Osteocyte (in vitro differentiated cells): ENCODE results near the gene ATG14. TPM values are rescaled to one million over a fixed set of nuclear protein-coding genes. Genes with fewer than 3 reads are reported as not detected.

Experiments
- DNase-seq: peaks from one replicate; pipeline ENCODE4 v3.0.0; 2021; ENCODE audit warnings: mixed read lengths; ENCODE audit not compliant: unreplicated experiment; ENCODE audit errors: extremely low spot score
- H3K27ac Mint-ChIP-seq: one replicate; pipeline ENCODE4 v1.8.0; 2021; ENCODE audit warnings: mild to moderate bottlenecking, mixed read lengths; ENCODE audit not compliant: unreplicated experiment
- H3K27me3 Mint-ChIP-seq: one replicate; pipeline ENCODE4 v1.8.0; 2021; ENCODE audit warnings: mixed read lengths; ENCODE audit not compliant: unreplicated experiment
- H3K36me3 Mint-ChIP-seq: one replicate; pipeline ENCODE4 v1.8.0; 2021; ENCODE audit warnings: mixed read lengths; ENCODE audit not compliant: unreplicated experiment
- H3K4me1 Mint-ChIP-seq: one replicate; pipeline ENCODE4 v1.8.0; 2021; ENCODE audit warnings: mixed read lengths; ENCODE audit not compliant: unreplicated experiment
- H3K4me3 Mint-ChIP-seq: one replicate; pipeline ENCODE4 v1.8.0; 2021; ENCODE audit warnings: mild to moderate bottlenecking, moderate library complexity, mixed read lengths; ENCODE audit not compliant: unreplicated experiment
- H3K9me3 Mint-ChIP-seq: one replicate; pipeline ENCODE4 v1.8.0; 2021; ENCODE audit warnings: mixed read lengths; ENCODE audit not compliant: unreplicated experiment
- total RNA-seq: library from RNA; stranded (reverse); gene quantifications from 2 replicates; pipeline ENCODE4 v1.2.1, GENCODE V29; 2021
- TF ChIP-seq, protein P1 (sequence below): fragments of 200-600 bp; sonication (generic); IDR thresholded peaks from 2 replicates; pipeline ENCODE4 v1.5.0; 2021; ENCODE audit warnings: antibody characterized with exemption, mild to moderate bottlenecking, moderate library complexity

ATG14 gene
- total RNA-seq, 1 donor from 2014 or later = 13.8 TPM

DNA sequence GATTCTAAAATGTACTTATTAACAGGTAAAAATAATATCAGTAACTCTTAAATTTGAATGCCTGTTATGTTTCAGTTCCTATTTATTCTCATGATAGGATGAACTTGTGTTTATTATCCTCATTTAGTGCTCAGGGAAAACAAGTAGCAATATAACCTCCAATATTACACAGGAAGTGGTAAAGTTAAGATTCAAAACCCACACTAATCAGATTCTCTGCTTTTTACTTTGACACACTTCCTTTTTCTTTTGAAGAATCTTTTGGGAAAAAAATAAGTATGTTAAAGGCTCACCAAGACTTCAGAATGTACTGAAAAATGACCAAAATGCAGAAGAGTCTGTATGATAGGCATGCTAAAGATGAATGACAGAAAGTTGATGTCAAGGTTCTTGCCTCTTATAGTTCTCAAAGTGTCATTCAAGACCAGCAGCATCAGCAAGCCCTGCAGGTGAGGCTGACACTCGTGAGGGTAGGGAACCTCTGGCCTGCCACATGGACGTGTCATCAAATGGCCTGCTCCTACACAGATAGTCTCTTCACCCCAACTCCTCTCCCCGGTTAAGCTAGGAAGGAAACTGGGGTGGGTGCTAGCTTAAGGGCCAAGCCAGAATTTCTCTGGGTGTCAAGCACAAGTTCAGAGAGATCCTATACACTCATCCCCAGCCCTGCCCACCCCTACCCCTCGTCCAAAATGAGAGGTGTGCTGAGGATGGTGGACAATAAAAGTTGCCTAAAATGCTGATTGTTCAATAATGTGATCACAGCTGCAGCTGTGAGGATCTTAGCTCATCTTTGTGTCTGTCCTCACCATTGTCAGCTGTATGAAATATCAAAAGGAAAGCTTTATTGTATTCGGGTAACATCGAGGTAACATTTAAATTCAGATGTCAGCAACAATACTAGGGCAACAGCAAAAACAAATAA lies 22.5 kb upstream of the ATG14 start:
- TF ChIP-seq, protein P1, sequence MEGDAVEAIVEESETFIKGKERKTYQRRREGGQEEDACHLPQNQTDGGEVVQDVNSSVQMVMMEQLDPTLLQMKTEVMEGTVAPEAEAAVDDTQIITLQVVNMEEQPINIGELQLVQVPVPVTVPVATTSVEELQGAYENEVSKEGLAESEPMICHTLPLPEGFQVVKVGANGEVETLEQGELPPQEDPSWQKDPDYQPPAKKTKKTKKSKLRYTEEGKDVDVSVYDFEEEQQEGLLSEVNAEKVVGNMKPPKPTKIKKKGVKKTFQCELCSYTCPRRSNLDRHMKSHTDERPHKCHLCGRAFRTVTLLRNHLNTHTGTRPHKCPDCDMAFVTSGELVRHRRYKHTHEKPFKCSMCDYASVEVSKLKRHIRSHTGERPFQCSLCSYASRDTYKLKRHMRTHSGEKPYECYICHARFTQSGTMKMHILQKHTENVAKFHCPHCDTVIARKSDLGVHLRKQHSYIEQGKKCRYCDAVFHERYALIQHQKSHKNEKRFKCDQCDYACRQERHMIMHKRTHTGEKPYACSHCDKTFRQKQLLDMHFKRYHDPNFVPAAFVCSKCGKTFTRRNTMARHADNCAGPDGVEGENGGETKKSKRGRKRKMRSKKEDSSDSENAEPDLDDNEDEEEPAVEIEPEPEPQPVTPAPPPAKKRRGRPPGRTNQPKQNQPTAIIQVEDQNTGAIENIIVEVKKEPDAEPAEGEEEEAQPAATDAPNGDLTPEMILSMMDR = no peak
- no peaks in the 10 kb centered on the region for H3K36me3 Mint-ChIP-seq
- DNase-seq = no peak
- no peaks in the 10 kb centered on the region for H3K9me3 Mint-ChIP-seq
- no peak overlapping the region for H3K4me3 Mint-ChIP-seq
- peaks cover 61% of the 10 kb centered on the region for H3K27me3 Mint-ChIP-seq
- peaks cover 4% of the 10 kb centered on the region for H3K4me1 Mint-ChIP-seq
- no peak overlapping the region for H3K27ac Mint-ChIP-seq

DNA sequence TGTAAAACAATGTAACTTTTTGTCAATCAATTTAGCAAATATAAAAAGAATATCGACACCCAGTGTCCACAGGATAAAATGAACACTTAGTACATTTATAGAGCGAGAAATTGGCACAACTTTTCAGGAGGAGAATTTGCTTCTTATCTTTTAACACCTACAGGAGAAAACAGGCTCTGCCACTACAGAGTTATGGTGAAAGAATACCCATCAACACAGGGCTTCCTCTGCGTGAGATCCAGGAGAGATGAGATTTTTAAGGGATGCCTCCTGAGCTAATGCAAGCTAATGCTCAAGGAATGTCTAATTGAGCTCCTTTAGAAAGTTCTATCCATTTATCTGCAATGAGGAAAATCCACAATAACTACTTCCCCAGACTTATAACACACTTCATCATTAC lies 21.0 kb upstream of the ATG14 start:
- DNase-seq = no peak
- H3K4me1 Mint-ChIP-seq = no peaks in the 10 kb centered on the region
- H3K9me3 Mint-ChIP-seq = no peaks in the 10 kb centered on the region
- no peaks in the 10 kb centered on the region for H3K36me3 Mint-ChIP-seq
- no peak overlapping the region for H3K4me3 Mint-ChIP-seq
- H3K27me3 Mint-ChIP-seq = peaks cover 54% of the 10 kb centered on the region
- H3K27ac Mint-ChIP-seq = no peak overlapping the region
- TF ChIP-seq, protein P1 = no peak

DNA sequence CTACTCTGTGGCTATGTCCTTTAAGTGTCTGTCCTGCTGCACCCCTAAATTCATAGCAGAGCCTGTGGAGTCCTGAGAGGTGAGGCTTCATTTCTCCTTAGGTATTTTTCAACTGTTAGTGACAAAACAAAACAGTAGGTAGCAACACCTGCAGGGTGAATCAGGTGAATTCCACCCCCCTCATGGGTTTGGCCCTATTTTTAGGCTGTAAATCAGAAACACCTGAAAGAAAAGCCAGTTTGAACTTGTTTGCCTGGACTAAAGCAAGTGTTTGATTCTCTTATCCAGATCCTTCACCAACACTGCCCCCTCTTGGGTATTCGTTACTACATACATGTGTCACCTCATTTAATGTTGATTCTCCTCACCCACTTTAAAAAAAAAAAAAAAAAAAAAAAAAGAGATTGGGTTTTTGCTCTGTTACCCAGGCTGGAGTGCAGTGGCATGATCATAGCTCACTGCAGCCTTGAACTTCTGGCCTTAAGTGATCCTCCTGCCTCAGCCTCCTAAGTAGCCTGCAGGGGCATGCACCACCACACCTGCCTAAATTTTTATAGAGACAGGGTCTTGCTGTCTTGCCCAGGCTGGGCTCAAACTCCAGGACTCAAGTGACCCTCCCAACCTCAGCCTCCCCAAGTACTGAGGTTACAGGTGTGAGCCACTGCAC lies 18.5 kb upstream of the ATG14 start:
- Mint-ChIP-seq H3K27ac (no peak overlapping the region), H3K4me1 (no peaks in the 10 kb centered on the region), H3K4me3 (no peak overlapping the region), H3K9me3 (no peaks in the 10 kb centered on the region), H3K27me3 (peaks cover 59% of the 10 kb centered on the region), H3K36me3 (no peaks in the 10 kb centered on the region)
- DNase-seq = no peak
- TF ChIP-seq, protein P1 = peak; percentile 54

DNA sequence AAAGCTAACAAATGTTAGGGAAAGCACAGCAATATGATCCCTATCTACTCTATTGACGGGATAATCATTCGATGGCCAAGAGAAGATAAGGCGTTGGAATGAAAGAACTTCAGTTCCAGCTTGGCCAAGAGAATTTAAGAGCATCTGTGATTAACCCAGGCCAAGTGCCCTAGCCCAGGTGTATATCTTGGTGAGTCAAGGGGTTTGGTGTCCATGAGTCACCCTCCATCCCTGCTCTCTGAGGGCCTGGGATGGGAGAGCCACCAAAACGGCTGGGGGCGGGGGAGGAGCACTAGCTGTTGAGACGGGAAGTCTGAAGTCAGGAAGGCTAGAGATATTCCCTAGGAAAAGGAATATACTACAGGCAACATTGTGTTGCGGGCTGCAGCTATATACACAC lies 15.8 kb upstream of the ATG14 start:
- H3K27me3 Mint-ChIP-seq = peaks cover 54% of the 10 kb centered on the region
- no peak overlapping the region for H3K4me3 Mint-ChIP-seq
- no peak overlapping the region for H3K27ac Mint-ChIP-seq
- no peak for DNase-seq
- H3K4me1 Mint-ChIP-seq = no peaks in the 10 kb centered on the region
- H3K36me3 Mint-ChIP-seq = no peaks in the 10 kb centered on the region
- H3K9me3 Mint-ChIP-seq = no peaks in the 10 kb centered on the region
- TF ChIP-seq, protein P1 = no peak

- TF ChIP-seq, protein P1 = no peak
- no peak for DNase-seq
- Mint-ChIP-seq H3K36me3 (no peaks in the 10 kb centered on the region), H3K4me3 (no peak overlapping the region), H3K9me3 (no peaks in the 10 kb centered on the region), H3K4me1 (no peaks in the 10 kb centered on the region), H3K27me3 (peaks cover 52% of the 10 kb centered on the region), H3K27ac (no peak overlapping the region)
Observed at GRCh38 chr14:55426891-55427290, 15.3 kb upstream of the ATG14 start.
